Measurements from ENCODE around the gene SLIT3.

- TF ChIP-seq CTCF (IDR thresholded peaks at IDR 0.05), result no peak
- TF ChIP-seq POLR2A (IDR thresholded peaks at IDR 0.05), result no peak
Observed at GRCh38 chr5:169226895-169227294, 74.0 kb downstream of the SLIT3 start.
